DND-41 (cell line): ENCODE measurements around the gene PRPSAP2.

Experiments used
- CTCF ChIP-seq: IDR thresholded peaks from 2 replicates; pipeline ENCODE4 v1.5.1; 2012; ENCODE audit warnings: borderline replicate concordance, low read length, moderate library complexity, mild to moderate bottlenecking; ENCODE audit not compliant: poor library complexity, severe bottlenecking; ENCODE audit errors: extremely low read depth
- EZH2 ChIP-seq: IDR thresholded peaks from 3 replicates; pipeline ENCODE4 v1.6.1; 2012; ENCODE audit warnings: borderline replicate concordance, low read depth, mild to moderate bottlenecking, moderate library complexity, low read length, inconsistent platforms; ENCODE audit not compliant: severe bottlenecking

GRCh38 chr17:18958611-18959010 lies 100.7 kb downstream of the PRPSAP2 start:
- TF ChIP-seq CTCF (no peak), EZH2 (no peak)
